ENCODE results near the gene WFDC1.
"Not testable (repeated sequence)": the region's sequence is repeated elsewhere in the genome, so short reads cannot be mapped to it uniquely, and the experiment has no call there.

WFDC1 gene

DNA sequence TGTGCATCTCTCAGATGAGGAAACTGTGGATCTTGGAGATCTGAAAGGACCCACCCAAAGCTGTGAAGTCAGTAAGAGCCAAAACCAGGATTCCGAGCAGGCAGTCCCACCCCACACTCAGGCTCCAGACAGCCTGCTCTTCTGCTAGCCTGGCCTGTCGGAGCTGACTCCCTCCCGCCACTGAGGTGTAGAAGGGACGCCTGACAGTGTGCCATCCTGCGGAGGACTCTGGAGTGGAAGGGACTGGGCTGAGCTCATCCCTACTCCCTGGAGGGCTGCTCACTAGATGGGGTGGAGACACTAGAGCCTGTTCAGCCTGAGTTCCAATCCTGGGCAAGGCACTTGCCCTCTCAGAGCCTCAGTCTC lies 36.0 kb downstream of the WFDC1 start:
- DNase-seq, result no peak

DNA sequence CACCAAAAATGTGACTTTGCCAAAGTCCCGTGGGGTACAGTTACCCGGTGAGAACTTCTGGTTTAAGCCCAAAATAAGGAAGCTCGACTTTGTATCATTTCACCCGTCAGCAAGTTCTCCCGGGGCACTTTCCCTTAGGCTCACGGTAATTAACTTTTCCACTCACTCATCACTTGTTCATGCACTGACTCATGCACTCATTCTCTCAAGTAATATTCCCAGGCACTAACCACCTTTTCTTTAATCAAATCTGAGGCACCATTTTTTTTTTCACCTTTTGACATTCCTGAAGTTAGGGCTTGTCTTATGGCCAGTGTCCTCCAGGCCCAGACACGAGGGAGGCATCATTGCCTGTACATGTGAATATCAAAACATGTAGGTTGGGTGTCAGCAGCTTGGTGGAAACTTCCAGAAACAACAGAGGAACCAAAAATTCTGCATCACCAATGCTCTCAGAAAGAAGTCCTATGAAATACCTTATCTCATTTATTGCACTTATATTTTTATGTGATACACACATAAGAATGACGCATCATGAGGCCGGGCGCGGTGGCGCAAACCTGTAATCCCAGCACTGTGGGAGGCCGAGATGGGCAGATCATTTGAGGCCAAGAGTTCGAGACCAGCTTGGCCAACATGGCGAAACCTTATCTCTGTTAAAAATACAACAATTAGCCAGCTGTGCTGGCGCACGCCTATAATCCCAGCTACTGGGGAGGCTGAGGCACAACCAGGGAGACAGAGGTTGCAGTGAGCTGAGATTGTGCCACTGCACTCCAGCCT lies 37.5 kb downstream of the WFDC1 start:
- no peak for DNase-seq

DNA sequence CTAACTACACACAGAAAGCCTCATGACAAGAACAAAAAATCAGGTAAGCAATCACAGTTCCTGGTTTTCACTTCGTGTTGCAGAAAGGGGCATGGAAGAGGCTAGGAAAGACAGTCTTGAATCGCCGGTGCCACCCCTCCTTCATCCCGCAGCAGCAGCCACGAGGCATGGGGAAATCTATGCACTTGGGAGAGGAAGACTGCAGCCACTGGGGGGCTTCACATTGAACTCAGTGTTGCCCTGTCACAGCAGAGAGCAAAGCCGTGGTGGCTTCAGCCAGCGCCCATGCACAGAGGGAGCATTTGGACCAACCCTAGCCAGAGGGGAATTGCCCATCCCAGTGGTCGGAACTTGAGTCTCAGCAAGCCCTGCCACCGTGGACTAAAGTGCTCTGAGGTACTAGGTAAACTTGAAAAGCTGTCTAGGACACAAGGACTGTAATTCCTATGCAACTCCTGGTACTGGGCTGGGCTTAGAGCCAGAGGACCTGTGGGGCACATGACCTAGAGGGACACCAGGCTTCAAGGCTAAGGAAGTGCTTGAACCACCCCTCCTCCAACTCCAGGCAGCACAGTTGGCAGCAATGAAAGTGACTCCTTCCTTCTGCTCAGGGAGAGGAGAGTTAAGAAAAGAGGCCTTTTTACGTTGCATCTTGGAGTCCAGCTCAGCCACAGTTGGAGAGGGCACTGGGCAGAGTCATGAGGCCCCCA lies 38.5 kb downstream of the WFDC1 start:
- DNase-seq, result no peak

DNA sequence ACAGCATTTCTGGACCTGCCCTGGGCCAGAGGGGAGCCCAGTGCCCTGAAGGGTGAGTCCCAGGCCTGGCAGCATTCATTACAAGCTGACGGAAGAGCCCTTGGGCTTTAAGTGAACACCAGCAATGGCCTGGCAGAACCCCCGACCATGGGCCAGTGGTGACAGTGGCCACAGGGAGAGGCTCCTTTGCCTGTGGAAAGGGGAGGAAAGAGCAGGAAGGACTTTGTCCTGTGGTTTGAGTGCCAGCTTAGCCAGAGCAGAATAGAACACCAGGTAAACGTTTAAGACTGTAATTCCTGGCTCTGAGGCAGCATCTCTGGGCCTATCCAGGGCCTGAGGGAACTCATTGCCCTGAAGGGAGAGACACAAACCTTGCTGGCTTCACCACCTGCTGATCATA lies 39.4 kb downstream of the WFDC1 start:
- DNase-seq, result no peak

DNA sequence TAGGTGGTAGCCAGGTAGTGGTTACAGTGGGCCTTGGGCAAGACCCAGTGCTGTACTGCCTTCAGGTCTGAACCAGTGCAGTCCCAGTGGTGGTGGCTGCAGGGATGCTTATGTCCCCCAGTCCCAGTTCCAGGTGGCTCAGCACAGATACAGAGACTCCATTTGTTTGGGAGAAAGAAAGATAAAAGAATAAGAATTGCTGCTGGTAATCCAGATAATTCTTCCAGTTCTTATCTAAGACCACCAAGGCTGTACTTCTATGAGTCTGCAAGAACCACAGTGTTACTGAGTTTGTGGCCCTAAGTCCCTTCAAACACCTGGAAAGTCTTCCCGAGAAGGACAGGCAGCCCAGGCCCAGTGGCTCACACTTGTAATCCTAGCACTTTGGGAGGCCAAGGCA lies 39.8 kb downstream of the WFDC1 start:
- no peak for DNase-seq

DNA sequence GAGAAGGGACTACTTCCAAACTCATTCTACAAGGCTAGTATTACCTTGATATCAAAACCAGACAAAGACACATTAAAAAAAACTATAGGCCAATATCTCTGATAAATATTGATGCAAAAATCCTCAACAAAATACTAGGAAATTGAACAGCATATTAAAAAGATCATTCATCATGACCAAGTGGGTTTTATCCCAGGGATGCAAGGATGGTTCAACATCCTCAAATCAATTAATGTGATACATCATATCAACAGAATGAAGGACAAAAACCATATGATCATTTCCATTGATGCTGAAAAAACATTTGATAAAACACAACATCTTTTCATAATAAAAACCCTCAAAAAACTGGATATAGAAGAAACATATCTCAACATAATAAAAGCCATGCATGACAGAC lies 42.6 kb downstream of the WFDC1 start:
- DNase-seq, result not testable (repeated sequence)

DNA sequence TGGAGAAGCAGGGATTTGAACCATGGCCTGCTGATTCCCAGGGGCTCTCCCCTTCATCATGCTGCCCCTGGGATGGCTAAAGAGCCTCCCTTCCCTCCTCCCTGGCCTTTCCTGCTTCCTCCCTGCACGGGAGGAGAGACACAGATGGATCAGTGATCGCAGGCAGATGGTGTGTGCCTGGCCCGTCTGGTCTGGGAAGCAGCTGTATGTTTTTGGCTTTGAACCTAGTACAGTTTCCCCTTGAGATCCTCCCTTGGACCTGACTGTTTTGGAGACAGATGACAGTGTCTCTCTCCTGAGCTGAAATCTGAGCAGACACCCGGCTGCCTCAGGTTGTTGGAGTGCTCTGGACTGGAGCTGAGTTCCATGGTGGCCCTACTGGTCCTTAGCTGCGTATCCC lies 44.6 kb downstream of the WFDC1 start:
- DNase-seq, result no peak

DNA sequence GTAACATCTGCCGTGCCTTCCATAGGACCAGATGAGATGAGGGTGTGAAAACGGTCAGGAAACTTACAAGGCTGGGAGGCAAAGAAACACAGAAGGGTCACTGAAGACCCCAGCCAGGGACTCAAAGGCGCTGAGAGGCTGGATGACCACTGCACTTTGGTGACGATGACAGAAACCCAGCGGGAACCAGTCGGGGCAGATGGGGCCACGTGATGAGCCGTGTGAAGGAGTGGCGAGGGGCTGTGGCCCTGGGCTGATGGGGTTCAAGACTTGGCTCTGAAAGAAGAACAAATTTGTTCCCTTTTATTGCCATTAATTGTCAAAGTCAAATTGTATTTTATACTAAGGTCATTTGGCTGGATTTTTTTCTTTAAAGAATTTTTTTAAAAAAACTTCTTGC lies 45.1 kb downstream of the WFDC1 start:
- DNase-seq, result no peak

DNA sequence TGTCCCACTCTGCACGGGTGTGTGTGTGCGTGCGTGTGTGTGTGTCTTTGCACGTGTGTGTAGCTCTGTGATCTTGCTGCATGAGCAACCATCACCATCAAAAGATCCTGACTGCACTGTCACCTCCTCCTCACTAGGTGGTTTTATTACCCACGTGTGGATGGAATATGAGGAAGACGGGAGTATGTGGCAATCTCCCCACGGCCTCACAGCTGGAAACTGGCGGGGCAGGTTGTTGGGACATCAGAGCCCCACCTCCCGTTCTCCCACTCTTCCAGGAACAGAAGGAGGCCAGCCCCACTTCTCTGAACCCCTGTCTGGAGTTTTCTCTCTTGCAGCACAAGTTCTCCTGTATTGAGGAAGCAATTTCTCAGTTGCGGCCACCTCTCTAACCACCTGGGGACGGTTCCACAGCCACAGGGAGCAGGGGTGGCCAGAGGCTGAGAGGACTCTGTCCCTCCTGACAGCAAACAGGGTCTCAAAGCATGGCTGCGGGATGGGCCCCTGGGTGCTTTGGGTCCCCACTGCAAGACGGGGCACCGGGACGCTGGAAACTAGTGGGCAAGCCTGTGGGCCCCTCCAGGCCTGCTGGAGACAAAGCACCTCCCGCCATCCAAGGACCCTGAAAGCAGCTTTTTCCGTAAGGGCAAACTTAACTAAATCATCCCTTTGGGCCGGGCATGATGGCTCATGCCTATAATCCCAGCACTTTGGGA lies 45.8 kb downstream of the WFDC1 start:
- no peak for DNase-seq

DNA sequence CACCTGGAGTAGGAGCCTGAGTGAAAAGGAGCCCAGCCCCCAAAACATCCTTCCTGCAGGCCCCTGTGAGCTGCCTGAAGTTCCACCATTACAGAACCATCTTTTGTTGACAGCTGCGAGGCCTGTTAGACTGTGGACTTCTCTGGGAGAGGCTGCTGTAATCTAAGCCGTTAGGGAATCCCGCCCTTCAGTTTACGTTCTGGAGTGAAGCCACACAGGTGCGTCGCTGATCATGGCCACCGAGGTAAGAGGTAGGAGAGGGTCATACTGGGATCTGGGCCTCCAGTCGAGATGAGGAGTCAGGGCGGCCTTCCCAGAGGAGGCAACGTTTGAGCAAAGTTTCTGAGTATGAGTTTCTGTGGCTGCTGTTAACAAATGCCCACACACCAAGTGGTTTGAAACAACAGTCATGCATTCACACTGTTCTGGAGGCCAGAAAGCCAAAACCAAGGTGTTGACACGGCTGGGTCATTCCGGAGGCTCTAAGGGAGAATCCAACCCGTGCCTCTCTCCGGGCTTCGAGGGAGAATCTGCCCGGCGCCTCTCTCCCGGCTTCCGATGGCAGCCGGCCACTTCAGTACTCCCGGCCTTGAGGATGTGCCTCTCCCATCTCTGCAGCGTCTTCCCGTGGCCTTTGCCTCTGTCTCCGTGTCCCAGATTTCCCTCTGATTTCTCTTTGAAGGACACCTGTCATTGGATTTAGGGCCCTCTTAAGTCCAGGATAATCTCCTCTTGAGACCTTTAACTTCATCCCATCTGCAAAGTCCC lies 47.0 kb downstream of the WFDC1 start:
- no peak for DNase-seq

DNA sequence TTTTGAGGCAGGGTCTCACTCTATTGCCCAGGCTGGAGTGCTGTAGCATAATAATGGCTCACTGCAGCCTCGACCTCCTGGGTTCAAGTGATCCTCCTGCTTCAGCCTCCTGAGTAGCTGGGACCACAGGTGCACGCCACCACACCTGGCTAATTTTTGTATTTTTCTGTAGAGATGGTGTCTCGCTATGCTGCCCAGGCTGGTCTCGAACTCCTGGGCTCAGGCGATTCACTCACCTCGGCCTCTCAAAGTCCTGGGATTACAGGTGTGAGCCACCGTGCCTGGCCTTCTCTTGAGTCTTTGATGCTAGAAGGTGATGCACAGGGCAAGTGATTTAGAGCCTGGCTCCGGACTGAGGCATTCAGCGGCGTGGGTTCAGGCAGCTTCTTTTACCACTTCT lies 49.1 kb downstream of the WFDC1 start:
- DNase-seq, result not testable (repeated sequence)

DNA sequence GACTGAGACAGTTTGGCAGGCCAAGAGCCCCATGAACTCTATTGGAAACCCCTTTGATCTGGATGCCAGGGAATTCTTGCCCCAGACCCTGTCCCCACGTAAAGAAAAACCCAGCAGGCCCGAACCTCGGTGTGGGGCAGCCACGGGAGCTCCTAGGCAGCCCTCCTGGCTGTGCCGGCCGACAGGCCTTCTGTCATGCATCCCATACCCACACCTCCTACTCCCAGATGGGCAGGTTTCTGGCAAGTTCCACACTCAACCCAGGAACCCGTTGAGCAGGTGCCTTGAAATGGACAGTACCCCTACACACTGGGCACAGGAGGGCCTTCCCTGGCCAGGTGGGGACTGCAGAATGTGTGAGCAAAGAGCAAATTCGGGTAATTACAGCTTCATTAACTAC lies 50.1 kb downstream of the WFDC1 start:
- no peak for DNase-seq

DNA sequence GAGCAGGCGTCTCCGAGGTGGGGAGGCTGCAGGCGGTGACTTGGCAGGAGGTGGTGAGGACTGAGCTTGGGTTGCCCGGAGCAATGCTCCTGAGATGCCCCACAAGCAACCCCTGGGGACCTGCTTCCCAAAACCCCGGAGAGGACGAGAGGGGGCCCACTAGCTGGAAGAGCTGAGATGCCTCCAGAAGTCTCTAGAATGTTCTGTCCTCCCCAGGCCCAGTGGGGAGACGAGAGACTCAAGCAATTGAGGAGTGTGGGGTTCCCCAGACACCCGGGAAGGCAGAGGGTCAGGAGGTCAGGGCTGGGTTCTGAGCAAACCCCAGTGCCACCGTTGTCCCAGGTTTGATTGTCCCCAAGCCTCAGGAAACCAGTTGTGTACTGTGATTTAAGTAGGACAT lies 52.5 kb downstream of the WFDC1 start:
- DNase-seq, result no peak

DNA sequence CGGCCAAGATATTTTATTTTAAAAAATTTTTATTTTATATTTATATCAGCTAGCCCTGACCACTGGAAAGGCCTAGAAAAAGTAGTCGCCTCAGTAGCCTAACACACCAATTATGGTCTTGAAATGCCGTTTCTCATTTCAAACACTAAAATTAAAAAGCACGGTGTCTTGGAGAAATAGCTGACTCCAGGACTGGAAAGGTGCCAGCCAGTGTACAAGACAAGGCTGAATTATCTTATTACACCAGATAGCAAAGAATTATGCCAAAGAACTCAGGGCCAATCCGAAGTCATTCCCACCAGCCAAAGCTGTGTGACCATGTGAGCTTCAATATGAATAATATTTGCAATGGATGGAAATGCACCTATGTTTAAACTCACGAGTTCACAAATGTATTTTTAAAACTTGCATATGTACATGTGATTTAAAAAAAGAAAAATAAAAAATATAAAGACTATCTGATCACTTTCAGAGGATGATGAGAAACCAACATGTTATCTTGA lies 53.8 kb downstream of the WFDC1 start:
- no peak for DNase-seq

DNA sequence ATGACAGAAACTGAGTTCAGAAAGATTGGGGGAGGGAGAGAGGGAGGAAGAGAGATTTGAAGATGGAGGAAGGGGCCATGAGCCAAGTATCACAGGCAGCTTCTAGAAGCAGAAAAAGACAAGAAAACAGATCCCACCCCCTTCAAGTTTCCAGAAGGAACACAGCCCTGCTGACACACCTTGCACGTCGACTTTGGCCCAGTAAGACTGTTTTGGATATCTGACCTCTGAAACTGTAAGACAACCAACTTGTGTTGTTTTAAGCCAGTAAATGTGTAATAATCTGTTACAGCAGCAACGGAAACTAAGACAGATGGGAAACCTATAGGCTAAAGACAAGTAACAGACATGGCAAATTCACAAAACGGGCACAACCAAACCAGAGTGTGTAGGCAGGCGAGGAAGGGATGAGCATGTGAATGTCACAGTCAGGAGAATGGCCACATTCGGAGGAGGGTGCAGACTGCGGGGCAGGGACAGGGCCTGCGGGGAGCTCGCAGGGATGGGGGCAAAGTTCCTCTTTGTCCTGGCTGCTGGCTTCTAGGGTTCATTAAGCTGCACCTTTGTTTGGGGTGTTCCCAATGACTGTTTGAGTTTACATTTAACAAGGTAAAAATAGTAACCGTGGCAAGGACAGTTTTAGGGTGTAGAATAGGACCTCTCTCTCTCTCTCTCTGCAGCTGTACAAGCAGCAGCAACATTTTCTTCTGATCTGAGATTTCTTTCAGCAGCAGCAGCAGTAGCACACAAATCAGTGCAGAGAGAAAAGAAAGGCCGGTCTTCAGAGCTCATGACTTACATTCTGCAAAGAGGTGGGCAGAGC lies 55.4 kb downstream of the WFDC1 start:
- no peak for DNase-seq

DNA sequence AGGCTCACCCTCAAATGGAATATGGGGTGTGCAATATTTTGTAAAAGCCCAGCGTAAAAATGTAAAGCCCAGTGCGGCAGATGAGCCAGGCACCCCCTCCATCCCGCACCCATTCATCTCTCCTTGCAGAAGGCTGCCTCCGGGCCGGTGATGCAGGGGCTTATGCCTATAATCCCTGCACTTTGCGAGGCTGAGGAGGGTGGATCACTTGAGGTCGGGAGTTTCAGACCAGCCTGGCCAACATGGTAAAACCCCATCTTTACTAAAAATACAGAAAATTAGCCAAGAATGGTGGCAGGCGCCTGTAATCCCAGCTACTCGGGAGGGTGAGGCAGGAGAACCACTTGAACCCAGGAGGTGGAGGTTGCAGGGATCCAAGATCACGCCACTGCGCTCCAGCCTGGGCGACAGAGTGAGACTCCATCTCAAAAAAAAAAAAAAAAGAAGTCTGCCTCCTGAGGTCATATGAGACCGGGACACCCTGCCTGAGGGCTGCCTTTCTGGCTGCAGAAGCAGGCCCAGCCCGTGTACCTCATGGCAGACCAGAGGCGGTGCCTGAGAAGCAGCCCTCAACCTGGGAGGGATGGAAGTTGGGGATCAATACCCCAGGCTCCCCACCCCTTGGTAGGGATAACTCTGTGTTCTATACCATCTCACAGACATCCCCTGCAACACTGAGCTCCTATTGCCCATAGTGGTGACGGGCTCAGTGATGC lies 56.2 kb downstream of the WFDC1 start:
- no peak for DNase-seq

DNA sequence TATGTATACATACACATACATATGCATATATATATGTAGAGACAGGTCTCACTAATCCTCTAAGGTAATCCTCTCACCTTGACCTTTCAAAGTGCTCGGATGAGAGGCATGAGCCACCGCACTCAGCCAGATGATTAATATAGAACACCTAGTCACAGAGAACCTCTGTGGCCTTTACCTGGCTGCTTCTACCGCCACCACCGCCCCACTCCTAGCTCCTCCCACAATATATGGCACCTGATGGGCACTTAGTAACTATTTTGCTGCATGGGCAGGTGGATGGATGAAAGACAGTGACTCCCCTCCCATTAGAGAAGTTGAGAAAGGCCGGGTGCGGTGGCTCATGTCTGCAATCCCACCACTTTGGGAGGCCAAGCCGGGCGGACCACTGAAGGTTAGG lies 57.0 kb downstream of the WFDC1 start:
- DNase-seq, result no peak

DNA sequence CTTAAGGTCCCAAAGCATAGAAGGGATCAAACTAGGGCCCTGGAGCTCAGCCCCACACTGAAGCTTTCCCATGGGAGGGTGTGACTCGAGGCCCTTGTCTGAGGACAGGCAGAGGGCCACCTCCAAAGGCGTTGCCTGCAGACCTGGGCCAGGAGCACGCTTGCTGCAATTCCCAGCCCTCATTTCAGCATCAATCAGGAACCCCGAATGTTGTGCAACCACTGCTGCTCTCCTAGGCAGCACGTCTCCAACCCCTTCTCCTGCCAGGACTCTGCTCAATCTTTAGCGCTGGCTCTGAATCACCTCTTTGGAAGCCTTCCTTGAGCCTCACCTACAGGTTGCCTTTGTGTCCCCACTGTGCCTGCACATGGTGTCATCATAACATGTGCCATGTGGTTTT lies 59.6 kb downstream of the WFDC1 start:
- no peak for DNase-seq

DNA sequence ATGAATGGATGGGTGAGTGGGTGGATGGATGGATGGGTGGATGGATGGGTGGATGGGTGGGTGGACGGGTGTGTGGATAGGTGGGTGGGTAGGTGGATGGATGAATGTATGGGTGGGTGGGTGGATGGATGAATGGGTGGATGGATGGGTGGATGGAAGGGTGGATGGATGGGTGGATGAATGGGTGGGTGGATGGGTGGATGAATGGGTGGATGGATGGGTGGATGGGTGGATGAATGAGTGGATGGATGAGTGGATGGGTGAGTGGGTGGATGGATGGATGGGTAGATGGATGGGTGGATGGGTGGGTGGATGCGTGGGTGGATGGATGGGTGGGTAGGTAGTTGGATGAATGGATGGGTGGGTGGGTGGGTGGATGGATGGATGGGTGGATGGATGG lies 60.5 kb downstream of the WFDC1 start:
- no peak for DNase-seq

DNA sequence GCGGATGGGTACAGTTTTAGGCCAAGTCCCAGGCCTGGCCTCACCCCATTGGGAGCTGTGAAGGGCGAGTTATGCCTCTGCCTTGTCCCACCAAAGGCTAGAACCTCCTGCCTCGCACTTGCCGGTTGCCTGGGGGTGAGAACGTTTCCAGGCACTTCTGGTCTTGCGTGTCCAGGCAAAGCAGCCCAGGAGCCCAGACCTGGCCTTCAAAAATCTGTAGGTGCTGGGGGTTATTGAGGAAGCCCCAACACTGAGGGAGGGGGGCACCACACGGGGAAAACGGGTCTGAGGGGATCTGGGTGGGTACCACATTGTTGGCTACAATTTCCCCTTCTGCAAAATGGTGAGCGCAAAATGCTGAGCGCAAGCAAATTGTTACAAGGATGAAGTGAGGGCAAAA lies 61.5 kb downstream of the WFDC1 start:
- no peak for DNase-seq

DNA sequence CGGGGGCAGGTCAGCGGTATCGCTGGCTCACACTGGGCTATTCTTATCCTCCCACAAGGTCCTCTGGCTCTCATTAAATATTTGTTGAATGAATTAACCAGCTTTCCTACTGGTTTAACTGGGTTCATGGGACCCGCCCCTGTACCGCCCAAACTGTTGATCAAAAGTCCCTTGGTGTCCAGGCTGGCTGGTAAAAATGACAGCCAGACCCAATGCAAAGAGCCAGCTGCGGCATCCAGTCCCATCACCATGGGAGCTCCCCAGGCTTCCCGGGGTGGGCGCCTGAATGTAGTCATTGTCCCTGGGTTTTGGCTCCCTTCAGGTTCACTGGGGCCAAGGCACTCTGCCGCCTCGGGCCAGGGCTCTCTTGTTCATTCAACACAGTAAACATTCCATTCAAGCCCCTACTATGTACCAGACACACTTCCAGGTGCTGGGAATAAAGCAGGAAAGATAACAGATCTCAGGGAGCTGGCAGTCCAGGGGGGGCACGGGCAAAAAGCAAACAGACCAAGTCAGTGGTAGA lies 62.0 kb downstream of the WFDC1 start:
- no peak for DNase-seq

Measured in CD4-positive, alpha-beta T cell treated with Interferon gamma for 1 hour (primary cell).